HPDE6-E6E7 (cell line): ENCODE measurements around the gene MAST4.

ENCODE experiments used
- DNase-seq: peaks from one replicate; pipeline ENCODE4 v3.0.0; 2011; ENCODE audit warnings: missing footprints; ENCODE audit errors: extremely low spot score

Gene MAST4

DNA sequence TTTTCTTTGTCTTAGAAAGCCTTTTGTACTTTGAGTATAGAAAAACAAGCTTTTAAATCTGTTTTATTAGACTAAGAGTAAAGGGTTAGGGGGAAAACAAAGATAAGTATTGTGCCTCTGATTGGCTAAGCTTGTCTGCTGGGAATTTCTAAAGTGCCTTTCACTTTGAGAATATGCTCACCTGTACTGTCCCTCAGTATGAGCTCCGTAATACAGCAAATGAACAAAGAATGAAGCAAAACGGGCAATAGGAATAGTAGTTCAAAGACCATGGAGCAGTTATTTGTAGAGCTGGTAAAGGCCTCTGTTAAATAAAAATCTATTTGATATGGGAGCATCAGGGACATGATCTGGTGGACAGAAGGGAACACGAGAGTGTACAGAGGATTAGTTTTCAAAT is 277.8 kb downstream of the MAST4 start:
- no peak for DNase-seq

DNA sequence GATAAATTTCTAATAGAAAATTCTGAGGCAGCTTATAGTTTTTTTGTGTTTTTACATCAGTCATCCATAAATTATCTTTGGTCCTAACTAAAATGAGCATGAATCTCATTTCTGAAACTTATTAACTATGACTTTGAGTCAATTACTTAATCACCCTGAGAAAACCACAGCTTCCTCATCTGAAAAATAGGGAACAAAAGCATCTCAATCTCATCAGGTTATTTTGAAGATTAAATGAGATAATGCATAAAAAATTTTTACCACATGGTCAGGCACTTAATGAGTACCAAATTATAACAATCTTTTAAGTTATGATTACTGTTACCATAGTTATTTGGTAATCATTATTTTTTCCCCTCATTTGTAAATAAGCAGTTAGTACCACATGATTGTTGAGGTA is 279.1 kb downstream of the MAST4 start:
- no peak for DNase-seq

DNA sequence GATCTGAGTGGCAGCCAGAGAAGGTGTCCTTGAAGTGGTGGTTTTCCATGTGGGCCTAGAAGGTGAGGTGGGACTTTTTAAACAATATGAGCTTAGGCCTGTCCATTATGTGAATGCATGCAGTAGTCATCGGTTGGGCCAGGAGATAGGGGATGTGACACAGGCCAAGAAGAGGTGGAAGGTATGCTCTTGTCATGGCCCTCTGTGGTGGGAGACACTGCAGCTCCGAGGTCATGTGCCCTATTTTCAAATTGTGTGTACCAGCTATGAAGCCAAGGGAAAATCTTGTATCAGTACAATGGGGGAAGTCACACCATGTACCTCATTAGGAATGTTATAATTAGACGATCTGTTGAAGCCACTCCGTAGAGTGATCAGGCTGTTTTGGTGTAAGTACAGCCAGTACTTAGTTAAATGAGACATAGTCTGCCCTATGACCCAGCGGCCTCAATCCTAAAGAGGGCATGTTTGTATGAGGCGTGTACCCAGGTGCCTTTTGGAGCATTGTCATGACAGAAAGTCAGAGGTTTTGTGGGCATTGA is 280.1 kb downstream of the MAST4 start:
- no peak for DNase-seq

DNA sequence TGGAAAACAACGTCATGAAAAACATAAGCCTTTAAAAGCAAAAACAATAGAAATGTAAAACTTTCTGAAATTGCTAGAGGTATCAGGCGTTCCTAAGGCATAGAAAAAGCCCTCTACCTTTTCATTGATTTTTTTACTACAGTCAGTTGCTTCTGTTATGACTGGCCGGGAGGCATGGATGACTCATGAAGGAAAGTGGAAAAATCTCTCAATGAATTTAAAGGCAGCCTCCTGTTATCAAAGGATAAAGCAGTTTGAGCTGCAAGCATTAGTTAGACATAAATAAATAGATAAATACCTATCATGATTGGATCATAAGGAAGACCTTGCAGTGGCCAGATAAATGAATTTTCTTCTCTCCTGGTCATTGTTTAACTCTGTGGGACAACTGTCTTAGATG is 281.6 kb downstream of the MAST4 start:
- DNase-seq, result no peak

DNA sequence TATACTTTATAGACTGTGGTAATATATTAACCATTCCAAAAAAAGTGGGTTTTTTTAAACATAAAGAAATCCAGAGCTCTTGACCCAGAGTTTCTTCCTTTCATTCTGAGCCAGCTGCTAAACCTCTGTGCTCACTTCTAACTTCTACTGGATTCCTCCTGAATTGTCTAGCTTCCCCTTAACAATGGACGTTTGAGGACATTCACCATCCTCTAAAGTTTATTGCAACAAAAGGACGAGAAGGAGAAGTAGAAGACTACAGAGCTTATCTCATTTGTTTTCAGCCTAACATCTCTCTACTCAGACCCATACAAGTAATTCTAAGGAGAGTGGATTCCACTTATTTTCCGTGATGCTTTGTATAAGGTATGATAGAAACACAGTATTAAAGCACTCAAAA is 284.2 kb downstream of the MAST4 start:
- no peak for DNase-seq

DNA sequence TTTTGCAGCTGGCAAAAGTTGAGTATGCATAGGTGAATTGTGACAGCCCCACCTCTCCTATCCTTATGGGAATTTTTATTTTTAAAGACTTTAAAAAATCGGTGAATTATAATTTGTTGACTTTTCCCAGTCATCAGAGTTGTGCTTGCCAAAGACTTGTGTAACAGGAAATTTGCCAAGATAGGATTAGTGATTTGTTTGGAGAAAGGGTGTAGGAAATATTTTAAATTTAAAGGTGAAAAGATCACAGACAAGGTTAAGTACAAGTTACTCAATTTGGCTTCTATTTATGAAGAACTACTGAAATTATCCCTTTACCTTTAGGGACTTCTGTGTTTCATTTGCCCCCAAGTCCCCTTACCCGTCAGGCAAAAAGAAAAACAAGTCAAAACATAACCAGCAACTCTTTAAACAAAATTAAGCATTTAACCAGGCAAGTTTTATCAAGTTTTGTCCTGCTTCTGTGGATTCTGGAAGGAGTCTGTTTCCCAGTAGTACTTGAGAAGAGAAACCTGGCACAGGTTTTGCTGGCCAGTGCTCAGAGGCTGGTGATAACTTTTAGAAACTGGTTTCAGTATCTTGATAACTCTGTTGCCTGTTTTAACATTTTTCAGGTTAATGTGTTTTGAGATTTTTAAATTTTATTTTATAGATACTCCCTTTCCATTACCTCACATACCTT is 285.4 kb downstream of the MAST4 start:
- DNase-seq, result no peak

DNA sequence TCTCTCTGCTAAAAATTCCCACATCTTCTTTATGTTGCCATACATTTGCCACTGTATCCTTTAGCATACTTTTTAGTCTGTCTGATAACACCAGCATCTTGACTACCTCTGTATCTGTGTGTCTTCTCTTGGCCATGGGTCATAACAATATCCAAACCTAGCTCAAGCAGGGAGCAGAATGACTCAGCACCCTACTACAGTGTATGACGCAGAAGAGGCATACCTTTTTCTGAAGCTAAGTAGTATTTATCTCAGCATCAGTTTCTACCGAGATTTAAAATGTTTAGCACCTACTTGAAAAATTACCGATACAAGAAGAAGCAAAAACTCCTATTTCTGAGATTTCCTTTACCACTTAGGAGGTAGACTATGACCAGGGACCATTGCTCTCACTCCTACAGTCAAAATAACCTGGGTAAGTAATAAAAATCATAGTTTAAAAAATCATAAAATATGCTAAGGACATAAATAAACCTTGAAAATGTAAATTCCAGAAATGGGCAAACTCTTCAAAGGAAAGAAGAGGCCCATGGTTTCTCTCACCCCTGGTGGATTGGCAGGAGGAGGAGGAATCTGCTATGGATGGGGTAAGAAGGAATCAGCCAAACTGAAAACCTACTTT is 286.5 kb downstream of the MAST4 start:
- DNase-seq, result peak; percentile 56

DNA sequence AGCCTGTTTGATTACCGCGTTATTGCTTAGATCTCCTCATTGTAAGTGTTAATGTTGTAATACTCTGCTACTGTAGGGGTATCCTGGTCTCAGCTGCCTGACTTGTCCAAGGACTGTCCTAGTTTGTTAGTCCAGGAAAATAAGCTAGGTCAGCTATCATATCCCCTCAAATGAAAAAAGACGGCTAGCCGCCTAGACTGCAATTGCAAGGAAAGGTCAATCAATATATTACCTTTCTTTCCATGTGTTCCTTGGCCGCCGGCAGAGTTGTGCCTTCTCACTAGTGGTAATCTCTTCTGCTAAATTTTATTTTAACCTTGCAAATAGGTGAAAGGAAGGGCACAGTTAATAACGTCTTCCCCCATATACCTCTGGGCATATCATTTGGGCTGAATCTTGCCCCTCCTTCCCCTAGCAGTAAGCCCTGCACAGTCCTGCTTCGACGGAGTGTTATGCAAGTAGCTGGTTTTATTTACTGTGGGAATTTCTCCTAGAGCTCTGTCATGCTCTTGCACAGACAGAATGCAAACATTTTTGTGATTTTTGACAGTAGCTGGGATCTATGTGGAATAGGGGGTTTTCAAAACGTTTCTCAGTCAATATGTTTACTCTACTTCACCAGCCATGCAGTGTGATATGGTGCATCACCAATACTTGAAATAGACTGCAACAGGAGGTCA is 288.5 kb downstream of the MAST4 start:
- no peak for DNase-seq

DNA sequence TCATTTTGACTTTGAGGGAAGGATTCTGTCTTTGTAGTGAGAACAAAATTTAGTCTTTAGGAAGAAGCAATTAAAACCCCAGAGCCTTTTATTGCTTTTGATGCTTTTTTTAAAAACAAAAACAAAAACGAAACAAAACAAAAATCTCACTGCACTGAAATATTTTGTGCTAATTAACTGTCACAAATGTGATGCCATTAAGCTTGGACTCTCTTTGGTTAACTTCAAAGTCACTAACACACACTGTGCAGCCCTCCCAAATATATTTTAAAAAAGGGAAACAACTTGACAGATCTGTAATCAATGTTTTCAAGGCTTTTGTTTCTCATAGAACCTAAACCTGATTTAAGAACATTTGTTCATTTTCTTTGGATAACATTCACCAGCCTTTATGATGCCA is 290.7 kb downstream of the MAST4 start:
- DNase-seq, result no peak

DNA sequence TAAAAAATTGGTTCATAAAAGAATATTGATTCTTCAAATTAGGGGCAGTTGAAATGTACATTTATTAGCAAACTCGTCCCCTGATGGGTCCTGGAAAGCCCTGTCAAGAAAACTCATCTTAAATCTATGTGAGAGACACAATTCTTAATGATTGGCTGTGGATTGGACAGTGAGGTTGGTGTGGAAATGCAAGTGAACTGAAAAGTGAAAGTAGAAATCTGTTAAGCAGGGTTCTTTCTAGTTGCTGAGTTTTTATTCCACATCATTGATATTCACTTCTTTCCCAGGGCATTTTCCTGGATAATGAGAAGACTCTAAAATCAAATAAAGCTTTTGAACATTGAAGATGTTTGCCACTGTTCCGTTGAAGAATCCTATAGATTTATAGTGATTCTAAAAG is 292.4 kb downstream of the MAST4 start:
- DNase-seq, result no peak

DNA sequence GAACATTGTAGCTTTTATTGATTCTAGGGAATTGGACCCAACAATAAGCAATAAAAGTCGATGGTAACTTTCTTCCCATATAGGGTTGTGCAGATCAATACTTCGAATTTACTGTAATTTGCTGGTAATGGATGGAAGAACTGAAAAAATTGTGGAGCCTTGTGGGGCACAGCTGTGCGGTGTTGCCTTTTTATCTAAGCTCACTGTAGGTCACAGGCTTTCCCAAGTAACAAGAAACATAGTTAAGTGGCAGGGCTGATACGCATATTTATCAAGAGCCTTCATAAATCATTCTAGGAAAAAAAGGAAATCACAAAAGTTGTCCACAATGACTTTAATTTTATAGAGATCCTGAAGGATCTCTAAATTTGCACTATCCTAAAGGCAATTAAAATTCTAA is 292.9 kb downstream of the MAST4 start:
- no peak for DNase-seq

DNA sequence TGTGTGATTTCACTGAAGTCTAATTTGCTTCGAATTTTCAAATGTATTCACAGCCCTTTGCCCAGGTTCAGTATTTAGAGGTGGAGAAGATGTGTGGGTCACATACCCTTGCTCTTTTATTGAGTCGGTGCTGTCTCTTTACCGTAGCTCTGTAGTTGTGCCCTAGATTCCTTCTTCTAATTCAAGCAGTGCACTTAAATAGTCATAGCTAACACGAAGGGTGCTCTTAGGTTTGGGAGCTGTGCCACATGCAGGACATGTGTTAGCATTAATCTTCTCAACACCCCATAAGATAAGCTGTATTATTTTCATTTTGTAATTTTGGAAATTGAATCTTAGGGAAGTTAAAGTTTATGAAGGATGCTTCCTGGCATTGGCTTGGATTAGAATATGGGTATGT is 293.3 kb downstream of the MAST4 start:
- no peak for DNase-seq

DNA sequence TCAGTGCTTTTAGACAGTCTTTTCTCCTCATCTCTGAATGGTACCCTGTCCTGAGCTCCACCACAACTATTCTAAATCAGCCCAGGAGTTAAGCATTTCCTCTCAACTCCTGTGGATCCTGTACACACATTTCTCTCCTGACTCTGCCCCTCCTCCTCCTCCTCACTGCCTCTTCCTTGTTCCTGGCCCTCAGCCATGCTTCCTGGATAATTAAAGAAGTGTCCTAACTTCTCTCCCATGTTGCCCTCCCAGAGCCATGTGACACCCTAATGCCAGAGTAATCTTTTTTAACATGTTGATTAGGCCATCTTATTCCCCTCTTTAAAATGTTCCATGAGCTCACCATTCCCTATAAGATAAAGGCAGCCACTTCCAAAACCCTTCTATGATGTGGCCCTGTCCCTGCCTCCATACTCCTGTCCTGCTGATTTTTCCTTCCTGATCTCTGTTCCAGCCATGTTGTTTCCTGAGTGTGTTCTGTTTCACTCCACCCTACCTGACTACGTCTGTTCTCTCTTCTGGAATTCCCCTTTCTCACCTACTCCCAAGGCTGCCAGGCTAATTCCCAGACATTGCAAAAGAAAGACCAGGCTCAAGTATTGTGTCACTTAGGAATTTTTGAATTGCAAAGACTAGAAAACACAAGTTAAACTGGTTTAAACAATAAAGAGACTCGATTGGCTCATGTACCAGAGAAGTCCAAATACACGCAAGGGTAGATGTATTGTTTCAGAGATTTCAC is 295.2 kb downstream of the MAST4 start:
- peak; percentile 12 for DNase-seq

DNA sequence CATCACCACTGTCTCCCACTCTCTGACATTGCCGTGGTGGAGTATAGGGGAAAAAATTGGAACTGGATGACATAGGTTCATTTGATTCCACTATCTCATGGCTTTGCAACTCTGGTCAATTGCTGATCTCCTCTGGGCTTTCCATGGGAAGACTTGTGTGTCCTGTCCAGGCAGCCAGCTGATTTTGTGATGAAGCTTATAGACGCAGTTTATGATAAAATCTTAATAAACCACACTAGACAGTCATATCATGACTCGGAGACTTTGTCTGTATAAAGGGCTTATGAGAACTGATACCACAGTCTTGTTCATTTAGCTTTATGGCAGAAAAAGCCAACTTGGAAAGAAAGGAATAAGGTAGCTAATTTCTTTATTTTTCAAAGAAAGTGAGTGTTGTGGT is 296.5 kb downstream of the MAST4 start:
- no peak for DNase-seq

DNA sequence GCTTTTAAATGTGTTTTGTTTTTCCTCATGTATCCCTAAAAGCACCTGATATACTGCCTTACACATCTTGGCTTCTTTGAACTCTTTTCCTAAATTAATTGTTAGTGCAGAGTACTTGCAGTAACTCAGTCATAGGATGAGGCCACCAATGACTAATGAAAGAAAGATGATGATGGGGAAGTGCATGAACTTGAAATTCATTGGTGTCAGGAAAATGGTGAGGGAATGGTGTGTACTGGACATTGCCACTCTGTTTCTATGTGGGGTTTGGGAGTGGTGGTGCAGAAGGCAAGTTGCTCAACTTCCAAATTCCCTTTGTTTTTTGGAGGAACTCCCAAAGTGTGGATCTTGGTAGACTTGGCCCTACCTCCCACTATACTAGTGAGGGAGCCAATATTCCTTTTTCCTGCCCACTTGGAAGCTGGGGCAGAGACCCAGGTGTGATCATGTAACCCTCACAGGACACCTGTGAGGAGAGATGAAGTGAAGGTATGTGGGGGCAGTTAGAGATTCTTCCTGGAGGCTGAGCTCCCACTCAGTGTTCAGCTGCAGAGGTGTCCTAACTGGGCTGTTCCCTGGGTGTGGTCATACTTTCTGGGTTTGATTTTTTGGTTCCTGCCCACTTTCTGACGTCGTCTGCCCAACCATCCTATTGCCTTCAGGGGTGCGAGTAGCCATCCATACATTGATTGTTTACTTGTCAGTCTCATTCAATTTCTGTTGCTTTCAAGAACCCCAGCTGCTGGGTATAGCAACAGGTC is 298.5 kb downstream of the MAST4 start:
- DNase-seq, result no peak

DNA sequence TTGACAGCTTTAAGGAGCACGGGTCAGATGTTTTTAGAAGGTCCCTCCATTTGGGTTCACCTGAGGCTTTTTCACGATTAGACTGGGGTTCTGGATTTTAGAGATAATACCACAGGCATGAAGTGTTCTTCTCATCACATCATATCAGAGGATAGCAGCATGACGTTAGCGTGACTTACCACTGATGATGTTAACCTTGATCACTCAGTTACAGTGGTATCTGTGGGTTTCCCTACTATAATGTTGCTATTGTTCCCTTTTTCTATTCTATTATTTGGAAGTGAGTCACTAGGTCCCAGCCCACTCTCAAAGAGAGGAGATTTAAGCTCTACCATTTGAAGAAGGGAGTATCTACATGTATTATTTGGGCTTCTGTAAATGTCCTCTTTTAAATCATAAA is 300.0 kb downstream of the MAST4 start:
- DNase-seq, result no peak

DNA sequence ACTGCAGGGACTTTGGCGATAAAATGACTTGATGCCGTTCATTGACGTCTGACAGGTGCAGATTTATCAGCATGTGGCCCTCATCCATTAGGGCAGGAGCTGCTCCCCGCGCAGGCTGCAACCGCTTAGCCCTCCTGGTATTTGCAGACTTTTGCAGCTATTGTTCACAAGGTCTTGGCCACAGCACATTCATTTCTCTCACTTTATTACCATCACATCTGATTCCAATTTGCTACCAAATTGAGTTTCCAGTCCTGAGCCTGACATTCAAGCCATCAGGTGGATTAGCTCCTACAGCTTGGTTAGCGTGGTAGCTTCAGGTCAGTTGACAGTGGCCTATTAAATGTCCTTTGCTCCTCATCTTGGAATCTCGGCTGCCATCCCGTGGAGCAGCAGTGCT is 301.2 kb downstream of the MAST4 start:
- no peak for DNase-seq

DNA sequence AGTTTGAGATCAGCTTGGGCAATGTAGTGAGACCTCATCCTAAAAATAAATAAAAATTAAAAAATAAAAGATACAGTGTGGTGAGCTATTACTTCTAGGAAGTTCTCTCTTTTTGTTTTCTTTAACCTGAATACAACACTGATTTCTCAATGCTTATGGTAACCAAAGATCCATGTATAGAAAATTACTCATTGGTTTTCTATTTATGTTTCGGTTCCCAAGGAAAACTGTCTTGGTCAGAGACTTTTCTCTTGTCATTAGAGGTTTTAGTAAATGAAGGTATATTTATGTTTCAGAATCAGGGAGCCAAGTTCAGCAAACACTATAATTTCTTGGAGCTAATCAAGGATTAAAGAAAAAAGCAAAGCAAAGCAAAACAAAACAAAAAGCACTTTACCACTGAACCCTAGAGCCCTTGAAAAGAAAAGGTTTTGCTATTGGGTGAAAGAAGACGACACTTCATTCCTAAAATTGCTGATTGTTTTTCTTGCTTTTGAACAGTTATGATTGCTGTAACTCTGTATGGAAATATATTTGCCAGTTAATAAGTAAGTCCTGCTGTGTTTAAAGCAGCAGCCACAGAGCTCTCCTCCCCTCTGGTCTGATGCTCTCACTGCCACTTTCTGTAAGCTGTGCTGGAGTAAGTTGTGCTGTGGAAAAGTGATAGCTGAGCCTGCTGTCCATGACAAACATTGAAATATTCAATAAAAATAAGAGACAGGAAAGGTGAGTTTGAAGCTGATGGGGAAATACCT is 302.2 kb downstream of the MAST4 start:
- DNase-seq, result no peak

DNA sequence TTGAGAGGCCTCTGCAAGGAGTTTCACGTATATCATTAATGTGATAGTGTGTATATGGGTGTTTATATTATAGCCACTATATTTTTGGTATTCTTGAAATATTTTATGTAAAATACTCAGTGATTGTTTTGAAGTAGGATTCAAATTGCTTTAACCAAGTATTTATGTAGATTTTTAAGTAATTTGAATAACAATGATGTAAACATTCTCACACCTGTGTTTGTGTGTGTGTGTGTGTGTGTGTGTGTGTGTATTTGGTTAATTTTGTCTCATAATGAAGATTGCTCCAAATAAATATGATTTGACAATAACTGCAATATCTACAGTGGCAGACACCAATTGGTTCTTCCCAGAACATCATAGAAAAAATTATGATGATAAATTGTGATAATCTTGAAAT is 307.0 kb downstream of the MAST4 start:
- no peak for DNase-seq

DNA sequence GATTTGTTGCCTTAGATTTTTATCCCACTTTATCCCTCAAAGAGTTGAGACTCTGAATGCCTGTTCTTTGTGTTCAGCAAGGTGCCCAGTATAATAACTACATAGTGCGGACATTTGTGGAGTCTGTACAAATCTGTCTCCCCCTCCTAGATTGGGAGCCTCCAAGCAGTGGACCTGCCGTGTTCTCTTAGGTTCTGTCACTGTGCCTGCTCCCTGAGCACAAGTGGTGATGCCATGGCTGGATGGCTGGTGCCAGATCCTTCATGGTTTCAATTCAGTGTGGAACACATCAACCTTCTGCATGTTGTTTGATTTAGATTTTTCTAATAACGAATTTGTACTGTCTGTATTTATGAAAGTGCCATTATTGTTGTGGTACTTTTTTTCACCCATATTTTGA is 307.5 kb downstream of the MAST4 start:
- DNase-seq, result no peak

DNA sequence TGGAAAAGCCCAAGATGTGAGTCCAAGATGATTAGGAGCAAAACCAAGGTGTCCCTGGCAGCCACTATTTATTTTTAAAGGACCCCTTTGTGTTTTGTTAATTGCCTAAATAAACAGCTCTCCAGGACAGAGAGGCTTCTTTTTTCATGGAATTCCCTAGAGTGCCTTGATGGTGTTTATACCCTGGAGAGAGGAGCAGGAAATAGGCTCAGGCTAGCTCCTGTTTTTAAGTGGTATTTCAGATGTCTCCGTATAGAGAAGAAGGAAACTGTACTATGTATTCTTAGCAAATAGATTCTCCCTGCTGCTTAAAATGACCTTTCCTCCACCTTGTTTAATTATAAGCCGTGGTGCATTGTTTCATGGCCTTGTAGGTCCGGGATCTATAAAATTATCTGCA is 308.0 kb downstream of the MAST4 start:
- no peak for DNase-seq
